ENCODE data around the gene FOXA1. TPM values are rescaled to one million over a fixed set of nuclear protein-coding genes. Genes with fewer than 3 reads are reported as not detected.

The FOXA1 gene
- total and polyA plus RNA-seq, 2 of the 4 experiments (the other 2 are of a cell fraction) = 0.18 to 0.31 TPM

GRCh38 chr14:37638599-37638998 is 43.5 kb upstream of the FOXA1 start:
- Histone ChIP-seq H3K56ac (ENCODE audit: extremely low read depth, insufficient read depth, low read length) (no peak overlapping the region), H3K27me3 (ENCODE audit: control insufficient read depth, insufficient read depth, low read length) (peaks cover 2% of the 10 kb centered on the region), H3K4ac (ENCODE audit: low read depth, low read length) (no peak overlapping the region), H3K23ac (ENCODE audit: low read depth, low read length) (no peak overlapping the region), H4K20me1 (ENCODE audit: insufficient read depth, low read length) (no peaks in the 10 kb centered on the region), H2AK5ac (ENCODE audit: low read depth, low read length) (no peak overlapping the region), H3K27ac (ENCODE audit: insufficient read depth, low read length) (no peak overlapping the region), H4K5ac (ENCODE audit: low read depth, low read length) (no peak overlapping the region), H3K4me3 (ENCODE audit: insufficient read depth, low read depth, low read length) (no peak overlapping the region), H3K4me1 (ENCODE audit: control insufficient read depth, insufficient read depth, low read length) (0 out of 2 replicates have a peak, but pooled peaks cover 1% of the 10 kb centered on the region), H3K79me1 (ENCODE audit: low read depth in 1 of 2, low read length in 2 of 2) (no peaks in the 10 kb centered on the region), H3K36me3 (ENCODE audit: control insufficient read depth, insufficient read depth, low read length) (no peaks in the 10 kb centered on the region), H4K8ac (ENCODE audit: low read depth in 2 of 2, low read length in 2 of 2) (no peak overlapping the region), H3K14ac (replicated peaks; ENCODE audit: low read depth, low read length) (no peak overlapping the region), H3K4me2 (ENCODE audit: low read depth, low read length) (no peak overlapping the region), H2AK9ac (replicated peaks; ENCODE audit: low read depth, low read length, poor library complexity) (no peak overlapping the region), H2AFZ (replicated peaks; ENCODE audit: low read length, poor library complexity) (no peak overlapping the region), H3K18ac (ENCODE audit: low read depth, low read length) (no peak overlapping the region), H4K91ac (ENCODE audit: insufficient read depth, low read depth, low read length) (no peak overlapping the region), H2BK5ac (ENCODE audit: low read depth, low read length, poor library complexity, severe bottlenecking) (no peak overlapping the region), H2BK15ac (ENCODE audit: low read depth, low read length) (no peak overlapping the region), H3K9me1 (ENCODE audit: insufficient read depth, low read length) (no peaks in the 10 kb centered on the region), H2BK120ac (ENCODE audit: low read depth, low read length) (no peak overlapping the region), H3K9me3 (ENCODE audit: control insufficient read depth, insufficient read depth, low read length) (no peaks in the 10 kb centered on the region), H3K9ac (ENCODE audit: low read depth, low read length) (no peak overlapping the region), H2BK20ac (ENCODE audit: low read depth, low read length) (no peak overlapping the region)
- BruUV-seq (replicated peaks) = no TSS peak
- WGBS, 2 experiments (ENCODE audit: extremely low coverage in 2 of 2, insufficient read length in 1 of 2) = no CpG with 5 or more reads among the region's 2 CpGs
- ChIA-PET CTCF (no interaction called here), POLR2A (ENCODE audit: unreplicated experiment) (no interaction called here)
- ATAC-seq (ENCODE audit: low read depth) (no peak), DNase-seq (no peak)
- dilution Hi-C loops (cut with HindIII; ENCODE audit: low sequenced_read_pairs, unreplicated experiment) = no loop called here
- in situ Hi-C loops (cut with MboI; ENCODE audit: low sequenced_read_pairs) = no loop called here
- TF ChIP-seq POLR2A (IDR thresholded peaks at IDR 0.05; ENCODE audit: low read depth, low read length) = no peak
- TF ChIP-seq CEBPB (IDR thresholded peaks at IDR 0.05; ENCODE audit: low read depth, low read length) = no peak
- no peak for TF ChIP-seq CTCF (conservative IDR thresholded peaks at IDR 0.05; ENCODE audit: low read depth, low read length)
- no peak for TF ChIP-seq NFE2L2 (IDR thresholded peaks at IDR 0.05; ENCODE audit: low read depth, low read length)
- intact Hi-C loops (cut with micrococcal nuclease) = no loop called here
